IMR-90 (cell line): ENCODE measurements around the gene GPHA2. TPM values are rescaled to one million over a fixed set of nuclear protein-coding genes. Genes with fewer than 3 reads are reported as not detected.

Source experiments
- ATAC-seq: fragments of 200-7000 bp; cut with Tn5 transposase; 2 replicates; pipeline ENCODE4 v1.9.1; 2020; ENCODE audit warnings: low read depth, mild to moderate bottlenecking, moderate library complexity
- Bru-seq: library from RNA; stranded (reverse); fragments of 400-500 nt; gene quantifications from one replicate; lab custom pipeline; 2021; lab: Mats Ljungman, UMichigan
- BruChase-seq, 2 experiments: library from RNA; stranded (reverse); fragments of 400-500 nt; gene quantifications; one replicate each; lab custom pipeline; 2021; lab: Mats Ljungman, UMichigan
- BruUV-seq: library from RNA; stranded (reverse); fragments of 400-500 nt; replicated peaks from 2 replicates; lab custom pipeline; 2021; lab: Mats Ljungman, UMichigan
- CTCF ChIA-PET: fragments of 300-600 bp; formaldehyde crosslinking; extraction: SDS; loops from one replicate; lab custom pipeline; 2021; ENCODE audit warnings: antibody characterized with exemption; lab: Yijun Ruan, JAX
- POLR2A ChIA-PET: fragments of 300-600 bp; sonication (Branson Sonifier 250); formaldehyde crosslinking; loops from one replicate; lab custom pipeline; 2022; ENCODE audit warnings: antibody characterized with exemption; ENCODE audit not compliant: unreplicated experiment; lab: Charles Lee
- DNase-seq: peaks from one replicate; pipeline ENCODE4 v3.0.0; 2013
- H2AFZ ChIP-seq: replicated peaks from 2 replicates; pipeline ENCODE3; 2013; ENCODE audit warnings: low read length, mild to moderate bottlenecking; ENCODE audit not compliant: poor library complexity
- H2AK5ac ChIP-seq: 2 replicates; pipeline ENCODE4 v1.6.1; 2013; ENCODE audit warnings: low read depth, low read length, inconsistent platforms
- H2AK9ac ChIP-seq: replicated peaks from 2 replicates; pipeline ENCODE3; 2013; ENCODE audit warnings: mild to moderate bottlenecking, low read depth, low read length, moderate library complexity; ENCODE audit not compliant: poor library complexity
- H2BK120ac ChIP-seq: 2 replicates; pipeline ENCODE4 v1.6.1; 2013; ENCODE audit warnings: low read depth, low read length, inconsistent platforms
- H2BK15ac ChIP-seq: 3 replicates; pipeline ENCODE4 v1.6.1; 2013; ENCODE audit warnings: low read depth, low read length, inconsistent platforms
- H2BK20ac ChIP-seq: 2 replicates; pipeline ENCODE4 v1.6.1; 2013; ENCODE audit warnings: low read depth, mild to moderate bottlenecking, inconsistent platforms, low read length, moderate library complexity
- H2BK5ac ChIP-seq: 2 replicates; pipeline ENCODE4 v1.6.1; 2013; ENCODE audit warnings: mild to moderate bottlenecking, low read depth, low read length, inconsistent platforms; ENCODE audit not compliant: poor library complexity, severe bottlenecking
- H3K14ac ChIP-seq: replicated peaks from 2 replicates; pipeline ENCODE4 v1.6.1; 2013; ENCODE audit warnings: low read depth, low read length, inconsistent platforms
- H3K18ac ChIP-seq: 2 replicates; pipeline ENCODE4 v1.6.1; 2013; ENCODE audit warnings: low read depth, low read length, control low read depth
- H3K23ac ChIP-seq: 2 replicates; pipeline ENCODE4 v1.6.1; 2013; ENCODE audit warnings: low read depth, low read length, inconsistent platforms
- H3K27ac ChIP-seq: 2 replicates; pipeline ENCODE4 v1.5.1; 2013; ENCODE audit warnings: mild to moderate bottlenecking, control low read depth, low read length; ENCODE audit not compliant: insufficient read depth
- H3K27me3 ChIP-seq: 2 replicates; pipeline ENCODE4 v1.6.1; 2013; ENCODE audit warnings: low read length; ENCODE audit not compliant: control insufficient read depth, insufficient read depth
- H3K36me3 ChIP-seq: 2 replicates; pipeline ENCODE4 v1.6.1; 2013; ENCODE audit warnings: low read length, mixed read lengths; ENCODE audit not compliant: control insufficient read depth, insufficient read depth
- H3K4ac ChIP-seq: 2 replicates; pipeline ENCODE4 v1.6.1; 2013; ENCODE audit warnings: low read depth, low read length, inconsistent platforms
- H3K4me1 ChIP-seq: 2 replicates; pipeline ENCODE4 v1.6.1; 2013; ENCODE audit warnings: low read length, mixed read lengths; ENCODE audit not compliant: control insufficient read depth, insufficient read depth
- H3K4me2 ChIP-seq: 2 replicates; pipeline ENCODE4 v1.6.1; 2013; ENCODE audit warnings: low read depth, mild to moderate bottlenecking, control low read depth, low read length, moderate library complexity
- H3K4me3 ChIP-seq: 2 replicates; pipeline ENCODE4 v1.5.1; 2013; ENCODE audit warnings: low read depth, mild to moderate bottlenecking, control low read depth, low read length, moderate library complexity; ENCODE audit not compliant: insufficient read depth
- H3K56ac ChIP-seq: 2 replicates; pipeline ENCODE4 v1.6.1; 2013; ENCODE audit warnings: low read length, inconsistent platforms; ENCODE audit not compliant: insufficient read depth; ENCODE audit errors: extremely low read depth
- H3K79me1 ChIP-seq, 2 experiments: 2 replicates each; pipeline ENCODE4 v1.6.1; 2013; ENCODE audit warnings: low read length in 2 of 2, inconsistent platforms in 1 of 2, low read depth in 1 of 2
- H3K9ac ChIP-seq: 2 replicates; pipeline ENCODE4 v1.6.1; 2013; ENCODE audit warnings: low read depth, low read length, control low read depth
- H3K9me1 ChIP-seq: 2 replicates; pipeline ENCODE4 v1.6.1; 2013; ENCODE audit warnings: low read length, inconsistent platforms; ENCODE audit not compliant: insufficient read depth
- H3K9me3 ChIP-seq: 2 replicates; pipeline ENCODE4 v1.6.1; 2013; ENCODE audit warnings: low read length; ENCODE audit not compliant: control insufficient read depth, insufficient read depth
- H4K20me1 ChIP-seq: 2 replicates; pipeline ENCODE4 v1.6.1; 2013; ENCODE audit warnings: low read length, inconsistent platforms; ENCODE audit not compliant: insufficient read depth
- H4K5ac ChIP-seq: 2 replicates; pipeline ENCODE4 v1.6.1; 2013; ENCODE audit warnings: mild to moderate bottlenecking, low read depth, low read length, control low read depth
- H4K8ac ChIP-seq, 2 experiments: 2 replicates each; pipeline ENCODE4 v1.6.1; 2013; ENCODE audit warnings: low read depth in 2 of 2, low read length in 2 of 2, control low read depth in 1 of 2, inconsistent platforms in 1 of 2
- H4K91ac ChIP-seq: 2 replicates; pipeline ENCODE4 v1.6.1; 2013; ENCODE audit warnings: low read depth, low read length, inconsistent platforms; ENCODE audit not compliant: insufficient read depth
- CEBPB ChIP-seq: IDR thresholded peaks from 2 replicates; pipeline ENCODE4 v1.6.1; 2012; ENCODE audit warnings: low read depth, low read length, improper control_type of control experiment
- FOS ChIP-seq: fragments of 150-350 bp; IDR thresholded peaks from 2 replicates; pipeline ENCODE4 v1.6.1; 2016; ENCODE audit warnings: low read depth, low read length
- MAFK ChIP-seq: IDR thresholded peaks from 2 replicates; pipeline ENCODE4 v1.6.1; 2012; ENCODE audit warnings: low read depth, low read length, improper control_type of control experiment
- MXI1 ChIP-seq: IDR thresholded peaks from 2 replicates; pipeline ENCODE4 v1.6.1; 2012; ENCODE audit warnings: low read depth, mild to moderate bottlenecking, low read length, moderate library complexity, borderline replicate concordance
- POLR2A ChIP-seq: IDR thresholded peaks from 2 replicates; pipeline ENCODE4 v1.6.1; 2012; ENCODE audit warnings: mild to moderate bottlenecking, low read depth, low read length
- RFX5 ChIP-seq: IDR thresholded peaks from 2 replicates; pipeline ENCODE4 v1.8.0; 2012; ENCODE audit warnings: low read depth, mild to moderate bottlenecking, low read length, moderate library complexity
- WGBS, 2 experiments: methylation state at CpG; one replicate each; pipeline versions ENCODE4 v1.1.5 to v1.1.7; 2013; ENCODE audit warnings: missing lambda C conversion rate in 2 of 2; ENCODE audit not compliant: insufficient read length in 1 of 2; ENCODE audit errors: extremely low coverage in 2 of 2; 5-methylcytosine and 5-hydroxymethylcytosine counted together
- dilution Hi-C: fragments of 300-500 bp; cut with HindIII; formaldehyde crosslinking; loops from one replicate; pipeline ENCODE4 v1.14.3; 2018; ENCODE audit warnings: low sequenced_read_pairs; ENCODE audit not compliant: unreplicated experiment
- in situ Hi-C: fragments of 300-500 bp; cut with MboI; formaldehyde crosslinking; loops from 3 replicates; pipeline ENCODE4 v1.14.3; 2019; ENCODE audit warnings: low sequenced_read_pairs, inconsistent platforms, mixed read lengths
- intact Hi-C: fragments of 100-400 bp; cut with micrococcal nuclease; formaldehyde crosslinking; loops from 2 replicates; pipeline ENCODE4 v1.10.0; 2022
- long read RNA-seq: library from polyadenylated mRNA; unstranded; transcript quantifications from one replicate; pipeline ENCODE4 v2.0.0, GENCODE V29; 2021; ENCODE audit not compliant: unreplicated experiment
- polyA plus RNA-seq, 3 experiments: library from polyadenylated mRNA; depleted of rRNA; stranded (reverse); fragments of >200 nt; gene quantifications; 2 replicates each; pipeline ENCODE4 v1.2.3, GENCODE V29; 2012; ENCODE audit warnings: low replicate concordance in 1 of 3
- total RNA-seq: library from RNA; depleted of rRNA; stranded (reverse); fragments of >200 nt; gene quantifications from 2 replicates; pipeline ENCODE4 v1.2.3, GENCODE V29; 2012; rRNA removed
- TF ChIP-seq, protein P1 (sequence below): fragments of 150-350 bp; IDR thresholded peaks from 2 replicates; pipeline ENCODE4 v1.6.1; 2017; ENCODE audit warnings: mild to moderate bottlenecking, antibody characterized with exemption, low read length, low read depth

The GPHA2 gene
- total RNA-seq (not detected in 2 replicates), polyA plus RNA-seq (2012; rRNA removed) (not detected in 2 replicates), Bru-seq, nascent RNA (not detected), BruChase-seq, experiment 1, labeled RNA remaining after a 6-hour chase (not detected), BruChase-seq, experiment 2, labeled RNA remaining after a 2-hour chase (not detected)
- polyA plus RNA-seq (2012; cell fraction: cytosol; rRNA removed), result 0.07 TPM in 1 of 2 replicates, not detected in the other
- polyA plus RNA-seq (2012; cell fraction: nucleus; rRNA removed; ENCODE audit: low replicate concordance), result not detected in 2 replicates
- long read RNA-seq, result 0 reads

- Histone ChIP-seq H3K79me1 (no peaks in the 10 kb centered on the region), H3K4me1 (no peaks in the 10 kb centered on the region), H3K18ac (no peak within 1 kb of the TSS), H3K9me3 (no peaks in the 10 kb centered on the region), H3K9ac (no peak within 1 kb of the TSS), H2AK9ac (no peak within 1 kb of the TSS), H2BK15ac (no peak within 1 kb of the TSS), H3K4ac (no peak within 1 kb of the TSS), H3K27me3 (peaks cover 10% of the 10 kb centered on the region), H3K14ac (no peak within 1 kb of the TSS), H3K4me2 (no peak within 1 kb of the TSS), H2BK5ac (no peak within 1 kb of the TSS), H3K4me3 (no peak within 1 kb of the TSS), H3K56ac (no peak within 1 kb of the TSS), H2BK120ac (no peak within 1 kb of the TSS), H2BK20ac (no peak within 1 kb of the TSS), H3K23ac (no peak within 1 kb of the TSS), H3K9me1 (no peaks in the 10 kb centered on the region), H2AFZ (peak within 1 kb of the TSS; percentile 10), H4K91ac (no peak within 1 kb of the TSS), H2AK5ac (no peak within 1 kb of the TSS), H4K8ac (no peak within 1 kb of the TSS), H3K36me3 (peaks cover 34% of the 10 kb centered on the region), H3K27ac (no peak within 1 kb of the TSS), H4K5ac (no peak within 1 kb of the TSS), H4K20me1 (0 out of 2 replicates have a peak, but pooled peaks cover 2% of the 10 kb centered on the region)
- 51% methylated on average over 7 of the region's 14 CpGs; no CpG with 5 or more reads in 1 of the 2 experiments for WGBS, 2 experiments
- TF ChIP-seq CEBPB (no peak), POLR2A (no peak), FOS (no peak), MAFK (no peak), RFX5 (no peak), MXI1 (no peak)
- TF ChIP-seq, protein P1, sequence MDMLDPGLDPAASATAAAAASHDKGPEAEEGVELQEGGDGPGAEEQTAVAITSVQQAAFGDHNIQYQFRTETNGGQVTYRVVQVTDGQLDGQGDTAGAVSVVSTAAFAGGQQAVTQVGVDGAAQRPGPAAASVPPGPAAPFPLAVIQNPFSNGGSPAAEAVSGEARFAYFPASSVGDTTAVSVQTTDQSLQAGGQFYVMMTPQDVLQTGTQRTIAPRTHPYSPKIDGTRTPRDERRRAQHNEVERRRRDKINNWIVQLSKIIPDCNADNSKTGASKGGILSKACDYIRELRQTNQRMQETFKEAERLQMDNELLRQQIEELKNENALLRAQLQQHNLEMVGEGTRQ, result no peak
- in situ Hi-C loops, result no loop called here
- POLR2A ChIA-PET, result no interaction called here
- no TSS peak for BruUV-seq
- dilution Hi-C loops, result no loop called here
- intact Hi-C loops, result loop anchor here (5.0 kb wide), 1 partner anchor 223 kb away; no protein-coding TSS in a partner anchor
- no peak for DNase-seq
- ATAC-seq, result peak; percentile 65
- CTCF ChIA-PET, result interaction anchor here (1.6 kb wide), 1 partner anchor 10 kb away, joined by 4 read pairs; no protein-coding TSS in a partner anchor
Observed at GRCh38 chr11:64935359-64936081, at the start of gene GPHA2. TSS of gene GPHA2 (minus strand) at chr11:64935893. CDS start at chr11:64935460, 433 bp downstream.
